ENCODE data around the gene ITGA2B. TPM values are rescaled to one million over a fixed set of nuclear protein-coding genes. Genes with fewer than 3 reads are reported as not detected.

ITGA2B gene
- total RNA-seq: 0.04 and 0.14 TPM in 2 replicates

DNA sequence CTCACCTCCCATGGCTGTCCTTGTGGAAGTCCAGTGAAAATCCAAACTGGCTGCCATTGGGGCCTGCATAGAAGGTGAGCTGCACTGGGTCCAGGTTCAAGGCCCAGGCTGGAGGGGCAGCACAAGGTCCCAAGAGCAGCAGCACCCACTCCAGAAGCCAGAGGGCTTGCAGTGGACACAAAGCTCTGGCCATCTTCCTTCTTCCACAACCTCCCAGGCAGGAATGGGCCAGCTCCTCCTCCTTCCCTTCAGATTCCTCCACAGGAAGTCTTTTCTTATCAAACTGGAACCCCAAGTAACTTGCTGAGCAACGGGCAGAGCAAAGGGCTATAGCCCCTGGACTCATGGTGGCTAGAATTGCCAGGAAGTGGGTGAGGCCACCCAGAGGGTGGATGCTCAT, at the start of gene ITGA2B:
TSS of gene ITGA2B (minus strand) at position 369 of the 400 bp plus-strand sequence. CDS start at position 193, 176 bp downstream.
- no peak within 1 kb of the TSS for H3K4me3 ChIP-seq (ENCODE audit: low read depth, low read length)

DNA sequence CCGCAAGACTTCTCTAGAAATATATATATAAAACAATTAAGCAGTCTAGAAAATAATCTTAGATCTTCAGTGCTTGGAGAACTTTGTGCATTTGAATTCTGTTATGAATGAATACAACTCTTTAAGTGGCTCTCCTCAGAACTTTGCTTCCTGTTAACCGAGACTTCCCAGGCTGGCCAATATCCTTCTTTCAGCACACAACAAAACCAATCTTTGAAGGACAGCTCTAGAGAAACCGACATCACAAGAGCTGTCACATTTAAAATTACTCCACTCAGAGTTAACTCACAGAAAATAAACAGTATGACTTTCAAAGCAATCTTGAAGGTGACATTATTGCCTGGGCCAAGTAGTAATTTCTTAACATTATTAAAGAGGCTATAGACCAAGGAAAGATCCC, 49.7 kb upstream of the ITGA2B start:
- H3K27me3 ChIP-seq (ENCODE audit: control insufficient read depth, insufficient read depth, low read length): no peaks in the 10 kb centered on the region
- no peak overlapping the region for H3K4me3 ChIP-seq (ENCODE audit: low read depth, low read length)
- DNase-seq (ENCODE audit: low read depth): no peak
- H3K36me3 ChIP-seq (ENCODE audit: control insufficient read depth, insufficient read depth, low read length): no peaks in the 10 kb centered on the region
- TF ChIP-seq CTCF (IDR thresholded peaks at IDR 0.05; ENCODE audit: insufficient read depth, low read length, poor library complexity, severe bottlenecking): no peak

More for the DNA sequence above, at the start of gene ITGA2B:
- TF ChIP-seq CTCF (IDR thresholded peaks at IDR 0.05; ENCODE audit: insufficient read depth, low read length, poor library complexity, severe bottlenecking): no peak
- no peak for DNase-seq (ENCODE audit: low read depth)
- Histone ChIP-seq H3K27me3 (ENCODE audit: control insufficient read depth, insufficient read depth, low read length) (peaks cover 18% of the 10 kb centered on the region), H3K36me3 (ENCODE audit: control insufficient read depth, insufficient read depth, low read length) (no peaks in the 10 kb centered on the region)

GRCh38 chr17:44438636-44439035, 49.2 kb upstream of the ITGA2B start:
- DNase-seq (ENCODE audit: low read depth): no peak
- Histone ChIP-seq H3K36me3 (ENCODE audit: control insufficient read depth, insufficient read depth, low read length) (no peaks in the 10 kb centered on the region), H3K27me3 (ENCODE audit: control insufficient read depth, insufficient read depth, low read length) (no peaks in the 10 kb centered on the region), H3K4me3 (ENCODE audit: low read depth, low read length) (no peak overlapping the region)
- no peak for TF ChIP-seq CTCF (IDR thresholded peaks at IDR 0.05; ENCODE audit: insufficient read depth, low read length, poor library complexity, severe bottlenecking)

DNA sequence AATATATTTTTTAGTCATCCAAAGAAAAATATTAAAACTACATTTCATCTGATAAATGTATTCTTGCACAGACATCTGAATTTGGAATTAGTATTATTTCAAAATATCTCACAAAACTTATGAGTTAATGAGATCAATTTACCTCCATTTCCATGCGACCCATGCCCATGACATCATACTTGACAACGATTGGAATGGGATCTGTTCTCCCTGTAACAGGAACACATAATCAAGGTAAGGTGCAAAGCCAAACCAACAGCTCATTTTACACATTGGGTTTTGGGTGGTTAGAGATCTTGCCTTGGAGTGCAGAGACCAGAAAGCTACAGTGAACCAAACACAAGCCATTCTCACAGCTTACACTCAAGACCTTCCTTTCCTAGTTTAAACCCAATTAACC, 46.9 kb upstream of the ITGA2B start:
- TF ChIP-seq CTCF (IDR thresholded peaks at IDR 0.05; ENCODE audit: insufficient read depth, low read length, poor library complexity, severe bottlenecking): no peak
- H3K27me3 ChIP-seq (ENCODE audit: control insufficient read depth, insufficient read depth, low read length): no peaks in the 10 kb centered on the region
- H3K36me3 ChIP-seq (ENCODE audit: control insufficient read depth, insufficient read depth, low read length): no peaks in the 10 kb centered on the region
- DNase-seq (ENCODE audit: low read depth): no peak
- no peak overlapping the region for H3K4me3 ChIP-seq (ENCODE audit: low read depth, low read length)

DNA sequence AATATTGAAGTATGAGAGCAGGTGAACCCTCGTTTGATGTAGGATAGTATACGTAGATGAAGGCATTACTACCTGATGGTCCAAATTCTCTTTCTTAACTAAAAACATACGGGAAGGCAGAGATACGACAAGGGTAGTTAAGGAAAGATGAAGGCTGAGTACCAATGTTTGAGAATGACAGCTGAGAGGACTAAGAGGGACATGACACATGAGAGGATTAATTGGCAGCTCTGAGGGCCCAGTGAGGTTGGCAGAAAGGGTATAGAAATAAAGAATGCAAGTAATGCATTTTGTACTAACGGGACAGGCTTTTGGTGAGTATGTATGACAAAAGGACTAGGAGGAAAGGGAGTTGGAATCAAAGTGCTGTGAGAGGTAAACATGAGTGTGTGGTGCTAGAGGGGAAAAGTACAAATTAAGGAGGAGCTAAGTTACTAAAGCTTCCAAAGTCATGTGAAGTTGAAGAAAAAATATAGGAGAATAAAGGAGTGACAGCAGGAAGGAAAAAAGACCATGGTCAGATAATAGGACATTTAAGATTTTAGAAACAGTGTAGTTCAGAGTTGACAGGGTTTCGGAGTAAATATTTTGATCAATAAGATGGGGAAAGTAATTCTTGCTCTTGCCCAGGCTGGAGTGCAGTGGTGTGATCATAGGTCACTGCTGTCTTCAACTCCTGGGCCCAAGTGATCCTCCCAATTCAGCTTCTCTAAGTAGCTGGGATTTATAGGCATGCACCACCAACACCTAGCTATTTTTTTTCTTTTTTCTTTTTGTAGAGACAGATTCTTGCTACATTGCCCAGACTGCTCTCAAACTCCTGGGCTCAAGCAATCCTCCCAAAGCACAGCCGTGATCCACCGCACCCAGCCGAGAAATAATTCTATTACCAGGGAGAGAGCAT, 43.1 kb upstream of the ITGA2B start:
- no peaks in the 10 kb centered on the region for H3K36me3 ChIP-seq (ENCODE audit: control insufficient read depth, insufficient read depth, low read length)
- DNase-seq (ENCODE audit: low read depth): no peak
- H3K27me3 ChIP-seq (ENCODE audit: control insufficient read depth, insufficient read depth, low read length): no peaks in the 10 kb centered on the region
- H3K4me3 ChIP-seq (ENCODE audit: low read depth, low read length): no peak overlapping the region
- TF ChIP-seq CTCF (IDR thresholded peaks at IDR 0.05; ENCODE audit: insufficient read depth, low read length, poor library complexity, severe bottlenecking): no peak
